GM19463 (cell line): ENCODE data around the gene EFNA4.

Experiments
- ATAC-seq: cut with Tn5 transposase; IDR thresholded peaks from one replicate; pipeline ENCODE4 v1.9.1; 2021; ENCODE audit warnings: mild to moderate bottlenecking, moderate library complexity; ENCODE audit not compliant: unreplicated experiment

EFNA4 gene

GRCh38 chr1:155032886-155033285 is 30.7 kb upstream of the EFNA4 start:
- ATAC-seq: no peak

- no peak for ATAC-seq
These were observed 30.0 kb upstream of the EFNA4 start, which contains the start of the genes DCST1 and DCST2 for GRCh38 chr1:155033524-155033923. Gene DCST1 (plus strand): TSS chr1:155033824. CDS start chr1:155034037, 213 bp downstream. Gene DCST2 (minus strand): TSS chr1:155033781. CDS start chr1:155033701, 80 bp downstream.

GRCh38 chr1:155034318-155035208 is 29.0 kb upstream of the EFNA4 start:
- no peak for ATAC-seq

GRCh38 chr1:155035936-155036335 is 27.6 kb upstream of the EFNA4 start:
- no peak for ATAC-seq

GRCh38 chr1:155037043-155037442 is 26.5 kb upstream of the EFNA4 start:
- no peak for ATAC-seq

- no peak for ATAC-seq
These were observed 25.6 kb upstream of the EFNA4 start for GRCh38 chr1:155037851-155038441.

GRCh38 chr1:155038602-155039307 is 24.8 kb upstream of the EFNA4 start:
- no peak for ATAC-seq

- ATAC-seq: no peak
These were observed 24.3 kb upstream of the EFNA4 start for GRCh38 chr1:155039308-155039669.

GRCh38 chr1:155040358-155041093 is 23.0 kb upstream of the EFNA4 start:
- ATAC-seq: no peak

- no peak for ATAC-seq
These were observed 20.8 kb upstream of the EFNA4 start for GRCh38 chr1:155042789-155043188.

- no peak for ATAC-seq
These were observed 20.2 kb upstream of the EFNA4 start for GRCh38 chr1:155043301-155043702.

GRCh38 chr1:155043793-155044192 is 19.7 kb upstream of the EFNA4 start:
- no peak for ATAC-seq

- no peak for ATAC-seq
These were observed 19.2 kb upstream of the EFNA4 start for GRCh38 chr1:155044365-155044764.

GRCh38 chr1:155044812-155045657 is 18.5 kb upstream of the EFNA4 start:
- no peak for ATAC-seq

GRCh38 chr1:155048449-155049334 is 14.8 kb upstream of the EFNA4 start:
- ATAC-seq: no peak

GRCh38 chr1:155049651-155050559 is 13.6 kb upstream of the EFNA4 start:
- ATAC-seq: no peak

GRCh38 chr1:155050560-155051341 is 12.8 kb upstream of the EFNA4 start, which contains the start of gene ADAM15:
Gene ADAM15 (plus strand): TSS chr1:155051316. CDS start chr1:155051387, 71 bp downstream.
- ATAC-seq: peak; percentile 70
